ENCODE measurements around the gene CENPVL2.
"Not testable (repeated sequence)": the region's sequence is repeated elsewhere in the genome, so short reads cannot be mapped to it uniquely, and the experiment has no call there.

Gene CENPVL2

GRCh38 chrX:51682720-51683062 is at the start of gene CENPVL2:
Gene CENPVL2 (minus strand): TSS chrX:51682831. CDS start chrX:51682831, 0 bp downstream.
- not testable (repeated sequence) for DNase-seq (ENCODE audit: low read depth in 4 of 4, low spot score in 1 of 4)

- DNase-seq (ENCODE audit: low read depth in 4 of 4, low spot score in 1 of 4), result no peak
These were observed 45.6 kb upstream of the CENPVL2 start for GRCh38 chrX:51728202-51728601.

GRCh38 chrX:51712943-51713647 is 30.5 kb upstream of the CENPVL2 start:
- not testable (repeated sequence) for DNase-seq (ENCODE audit: low read depth in 4 of 4, low spot score in 1 of 4)

- not testable (repeated sequence) for DNase-seq (ENCODE audit: low read depth in 4 of 4, low spot score in 1 of 4)
These were observed 27.9 kb upstream of the CENPVL2 start, which contains the start of gene CENPVL1 for GRCh38 chrX:51710277-51711164. Gene CENPVL1 (plus strand): TSS chrX:51710512. CDS start chrX:51710512, 0 bp downstream.

GRCh38 chrX:51697397-51697796 is 14.8 kb upstream of the CENPVL2 start:
- DNase-seq (ENCODE audit: low read depth in 4 of 4, low spot score in 1 of 4), result no peak

- DNase-seq (ENCODE audit: low read depth in 4 of 4, low spot score in 1 of 4), result no peak
These were observed 11.6 kb upstream of the CENPVL2 start for GRCh38 chrX:51694254-51694653.

GRCh38 chrX:51681808-51682719 is 567 bp downstream of the CENPVL2 start:
- not testable (repeated sequence) for DNase-seq (ENCODE audit: low read depth in 4 of 4, low spot score in 1 of 4)

- DNase-seq (ENCODE audit: low read depth in 4 of 4, low spot score in 1 of 4), result not testable (repeated sequence)
These were observed 2.8 kb downstream of the CENPVL2 start for GRCh38 chrX:51679689-51680433.

- no peak for DNase-seq (ENCODE audit: low read depth in 4 of 4, low spot score in 1 of 4)
These were observed 16.6 kb downstream of the CENPVL2 start for GRCh38 chrX:51665981-51666380.

GRCh38 chrX:51643377-51643776 is 39.3 kb downstream of the CENPVL2 start:
- DNase-seq (ENCODE audit: low read depth in 4 of 4, low spot score in 1 of 4), result no peak

- no peak for DNase-seq (ENCODE audit: low read depth in 4 of 4, low spot score in 1 of 4)
These were observed 41.1 kb downstream of the CENPVL2 start for GRCh38 chrX:51641421-51642021.

- DNase-seq (ENCODE audit: low read depth in 4 of 4, low spot score in 1 of 4), result not testable (repeated sequence)
These were observed 46.1 kb downstream of the CENPVL2 start for GRCh38 chrX:51636511-51636910.
